SK-N-SH (cell line): ENCODE results near the gene SETBP1.

Experiments
- EP300 ChIP-seq, 2 experiments: IDR thresholded peaks; 2 replicates each; pipeline versions ENCODE4 v1.4.0 to v1.6.1; 2012; ENCODE audit warnings: borderline replicate concordance in 1 of 2, low read depth in 1 of 2, low read length in 1 of 2
- FOXM1 ChIP-seq: IDR thresholded peaks from 2 replicates; pipeline ENCODE4 v1.4.0; 2012; ENCODE audit warnings: low read depth, mild to moderate bottlenecking
- NFIC ChIP-seq: IDR thresholded peaks from 2 replicates; pipeline ENCODE4 v1.4.0; 2012; ENCODE audit warnings: borderline replicate concordance
- YY1 ChIP-seq: IDR thresholded peaks from 2 replicates; pipeline ENCODE4 v1.4.0; 2012; ENCODE audit warnings: low read depth, mild to moderate bottlenecking
- TF ChIP-seq, protein P1 (sequence below): fragments of 200-600 bp; sonication (generic); IDR thresholded peaks from 2 replicates; pipeline ENCODE4 v1.6.1; 2017; ENCODE audit warnings: antibody characterized with exemption, mild to moderate bottlenecking, moderate library complexity
- TF ChIP-seq, protein P2 (sequence below): fragments of 150-350 bp; IDR thresholded peaks from 2 replicates; pipeline ENCODE4 v1.6.1; 2017; ENCODE audit warnings: antibody characterized with exemption, low read length, low read depth, borderline replicate concordance
- TF ChIP-seq, protein P3 (sequence below): IDR thresholded peaks from 2 replicates; pipeline ENCODE4 v1.4.0; 2012; ENCODE audit warnings: low read depth, borderline replicate concordance
- TF ChIP-seq, protein P4 (sequence below): IDR thresholded peaks from 2 replicates; pipeline ENCODE4 v1.6.1; 2012; ENCODE audit warnings: mild to moderate bottlenecking, low read depth, low read length, moderate library complexity

DNA sequence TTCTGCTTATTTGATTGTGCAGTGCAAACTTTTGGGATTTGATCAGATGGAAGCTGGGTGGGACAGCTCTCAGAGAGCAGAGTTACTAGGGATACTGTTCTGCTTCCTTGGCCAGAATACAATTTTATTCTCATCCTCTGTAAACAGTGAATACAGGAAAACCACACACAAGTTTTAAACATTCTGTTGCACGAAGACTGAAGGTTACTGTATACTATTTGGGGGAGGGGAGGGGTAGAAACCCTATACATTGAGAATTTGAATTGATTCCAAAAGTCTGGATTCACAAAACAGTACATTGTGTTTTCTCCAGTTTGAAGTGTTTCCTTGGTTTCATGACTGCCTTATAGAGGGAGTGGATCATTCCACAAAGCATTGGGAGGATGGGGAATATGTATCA lies 149.9 kb downstream of the SETBP1 start:
- TF ChIP-seq, protein P1, sequence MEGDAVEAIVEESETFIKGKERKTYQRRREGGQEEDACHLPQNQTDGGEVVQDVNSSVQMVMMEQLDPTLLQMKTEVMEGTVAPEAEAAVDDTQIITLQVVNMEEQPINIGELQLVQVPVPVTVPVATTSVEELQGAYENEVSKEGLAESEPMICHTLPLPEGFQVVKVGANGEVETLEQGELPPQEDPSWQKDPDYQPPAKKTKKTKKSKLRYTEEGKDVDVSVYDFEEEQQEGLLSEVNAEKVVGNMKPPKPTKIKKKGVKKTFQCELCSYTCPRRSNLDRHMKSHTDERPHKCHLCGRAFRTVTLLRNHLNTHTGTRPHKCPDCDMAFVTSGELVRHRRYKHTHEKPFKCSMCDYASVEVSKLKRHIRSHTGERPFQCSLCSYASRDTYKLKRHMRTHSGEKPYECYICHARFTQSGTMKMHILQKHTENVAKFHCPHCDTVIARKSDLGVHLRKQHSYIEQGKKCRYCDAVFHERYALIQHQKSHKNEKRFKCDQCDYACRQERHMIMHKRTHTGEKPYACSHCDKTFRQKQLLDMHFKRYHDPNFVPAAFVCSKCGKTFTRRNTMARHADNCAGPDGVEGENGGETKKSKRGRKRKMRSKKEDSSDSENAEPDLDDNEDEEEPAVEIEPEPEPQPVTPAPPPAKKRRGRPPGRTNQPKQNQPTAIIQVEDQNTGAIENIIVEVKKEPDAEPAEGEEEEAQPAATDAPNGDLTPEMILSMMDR, result no peak
- TF ChIP-seq, protein P2, sequence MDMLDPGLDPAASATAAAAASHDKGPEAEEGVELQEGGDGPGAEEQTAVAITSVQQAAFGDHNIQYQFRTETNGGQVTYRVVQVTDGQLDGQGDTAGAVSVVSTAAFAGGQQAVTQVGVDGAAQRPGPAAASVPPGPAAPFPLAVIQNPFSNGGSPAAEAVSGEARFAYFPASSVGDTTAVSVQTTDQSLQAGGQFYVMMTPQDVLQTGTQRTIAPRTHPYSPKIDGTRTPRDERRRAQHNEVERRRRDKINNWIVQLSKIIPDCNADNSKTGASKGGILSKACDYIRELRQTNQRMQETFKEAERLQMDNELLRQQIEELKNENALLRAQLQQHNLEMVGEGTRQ, result no peak
- TF ChIP-seq, protein P3, sequence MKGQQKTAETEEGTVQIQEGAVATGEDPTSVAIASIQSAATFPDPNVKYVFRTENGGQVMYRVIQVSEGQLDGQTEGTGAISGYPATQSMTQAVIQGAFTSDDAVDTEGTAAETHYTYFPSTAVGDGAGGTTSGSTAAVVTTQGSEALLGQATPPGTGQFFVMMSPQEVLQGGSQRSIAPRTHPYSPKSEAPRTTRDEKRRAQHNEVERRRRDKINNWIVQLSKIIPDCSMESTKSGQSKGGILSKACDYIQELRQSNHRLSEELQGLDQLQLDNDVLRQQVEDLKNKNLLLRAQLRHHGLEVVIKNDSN, result no peak
- no peak for TF ChIP-seq FOXM1
- TF ChIP-seq NFIC, result no peak
- TF ChIP-seq EP300 (IDR thresholded peaks at IDR 0.05; ENCODE audit: borderline replicate concordance in 1 of 2, low read depth in 1 of 2, low read length in 1 of 2), result no peak
- TF ChIP-seq, protein P4, sequence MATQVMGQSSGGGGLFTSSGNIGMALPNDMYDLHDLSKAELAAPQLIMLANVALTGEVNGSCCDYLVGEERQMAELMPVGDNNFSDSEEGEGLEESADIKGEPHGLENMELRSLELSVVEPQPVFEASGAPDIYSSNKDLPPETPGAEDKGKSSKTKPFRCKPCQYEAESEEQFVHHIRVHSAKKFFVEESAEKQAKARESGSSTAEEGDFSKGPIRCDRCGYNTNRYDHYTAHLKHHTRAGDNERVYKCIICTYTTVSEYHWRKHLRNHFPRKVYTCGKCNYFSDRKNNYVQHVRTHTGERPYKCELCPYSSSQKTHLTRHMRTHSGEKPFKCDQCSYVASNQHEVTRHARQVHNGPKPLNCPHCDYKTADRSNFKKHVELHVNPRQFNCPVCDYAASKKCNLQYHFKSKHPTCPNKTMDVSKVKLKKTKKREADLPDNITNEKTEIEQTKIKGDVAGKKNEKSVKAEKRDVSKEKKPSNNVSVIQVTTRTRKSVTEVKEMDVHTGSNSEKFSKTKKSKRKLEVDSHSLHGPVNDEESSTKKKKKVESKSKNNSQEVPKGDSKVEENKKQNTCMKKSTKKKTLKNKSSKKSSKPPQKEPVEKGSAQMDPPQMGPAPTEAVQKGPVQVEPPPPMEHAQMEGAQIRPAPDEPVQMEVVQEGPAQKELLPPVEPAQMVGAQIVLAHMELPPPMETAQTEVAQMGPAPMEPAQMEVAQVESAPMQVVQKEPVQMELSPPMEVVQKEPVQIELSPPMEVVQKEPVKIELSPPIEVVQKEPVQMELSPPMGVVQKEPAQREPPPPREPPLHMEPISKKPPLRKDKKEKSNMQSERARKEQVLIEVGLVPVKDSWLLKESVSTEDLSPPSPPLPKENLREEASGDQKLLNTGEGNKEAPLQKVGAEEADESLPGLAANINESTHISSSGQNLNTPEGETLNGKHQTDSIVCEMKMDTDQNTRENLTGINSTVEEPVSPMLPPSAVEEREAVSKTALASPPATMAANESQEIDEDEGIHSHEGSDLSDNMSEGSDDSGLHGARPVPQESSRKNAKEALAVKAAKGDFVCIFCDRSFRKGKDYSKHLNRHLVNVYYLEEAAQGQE, result no peak
- TF ChIP-seq YY1, result no peak
